Measurements from ENCODE around the gene IRX5. TPM values are rescaled to one million over a fixed set of nuclear protein-coding genes. Genes with fewer than 3 reads are reported as not detected.

Gene IRX5
- total RNA-seq, 1 donor from 2014 or later: 2.1 TPM

- Histone ChIP-seq H3K9me3 (ENCODE audit: control insufficient read depth in 3 of 3, low read length in 3 of 3) (no peaks in the 10 kb centered on the region), H3K4me1 (ENCODE audit: control insufficient read depth in 3 of 3, insufficient read depth in 3 of 3, low read length in 3 of 3) (no peaks in the 10 kb centered on the region), H3K27me3 (ENCODE audit: control insufficient read depth in 3 of 3, insufficient read depth in 3 of 3, low read length in 3 of 3) (peaks cover 13 to 18% (median 16%) of the 10 kb centered on the region in 3 donors), H3K27ac (ENCODE audit: low read depth, low read length) (no peak overlapping the region), H3K36me3 (ENCODE audit: control insufficient read depth in 3 of 3, insufficient read depth in 3 of 3, low read length in 3 of 3) (no peaks in the 10 kb centered on the region), H3K4me3 (ENCODE audit: low read length in 3 of 3) (no peak overlapping the region), H3K9ac (ENCODE audit: low read depth in 1 of 3, low read length in 3 of 3) (no peak overlapping the region)
These were observed 13.3 kb downstream of the IRX5 start for GRCh38 chr16:54944002-54944401.

GRCh38 chr16:54945063-54945462 is 14.4 kb downstream of the IRX5 start:
- Histone ChIP-seq H3K27me3 (ENCODE audit: control insufficient read depth in 3 of 3, insufficient read depth in 3 of 3, low read length in 3 of 3) (peaks cover 6 to 18% (median 9%) of the 10 kb centered on the region in 3 donors), H3K9ac (ENCODE audit: low read depth in 1 of 3, low read length in 3 of 3) (no peak overlapping the region), H3K9me3 (ENCODE audit: control insufficient read depth in 3 of 3, low read length in 3 of 3) (no peaks in the 10 kb centered on the region), H3K36me3 (ENCODE audit: control insufficient read depth in 3 of 3, insufficient read depth in 3 of 3, low read length in 3 of 3) (no peaks in the 10 kb centered on the region), H3K4me1 (ENCODE audit: control insufficient read depth in 3 of 3, insufficient read depth in 3 of 3, low read length in 3 of 3) (no peaks in the 10 kb centered on the region), H3K27ac (ENCODE audit: low read depth, low read length) (no peak overlapping the region), H3K4me3 (ENCODE audit: low read length in 3 of 3) (no peak overlapping the region)

- Histone ChIP-seq H3K4me1 (ENCODE audit: control insufficient read depth in 3 of 3, insufficient read depth in 3 of 3, low read length in 3 of 3) (no peaks in the 10 kb centered on the region), H3K36me3 (ENCODE audit: control insufficient read depth in 3 of 3, insufficient read depth in 3 of 3, low read length in 3 of 3) (no peaks in the 10 kb centered on the region), H3K9me3 (ENCODE audit: control insufficient read depth in 3 of 3, low read length in 3 of 3) (no peaks in the 10 kb centered on the region), H3K27me3 (ENCODE audit: control insufficient read depth in 3 of 3, insufficient read depth in 3 of 3, low read length in 3 of 3) (peaks cover 0 to 11% (median 9%) of the 10 kb centered on the region in 3 donors), H3K4me3 (ENCODE audit: low read length in 3 of 3) (no peak overlapping the region), H3K9ac (ENCODE audit: low read depth in 1 of 3, low read length in 3 of 3) (no peak overlapping the region), H3K27ac (ENCODE audit: low read depth, low read length) (no peak overlapping the region)
These were observed 16.2 kb downstream of the IRX5 start for GRCh38 chr16:54946909-54947308.

GRCh38 chr16:54947616-54948015 is 17.0 kb downstream of the IRX5 start:
- Histone ChIP-seq H3K9me3 (ENCODE audit: control insufficient read depth in 3 of 3, low read length in 3 of 3) (no peaks in the 10 kb centered on the region), H3K4me1 (ENCODE audit: control insufficient read depth in 3 of 3, insufficient read depth in 3 of 3, low read length in 3 of 3) (no peaks in the 10 kb centered on the region), H3K36me3 (ENCODE audit: control insufficient read depth in 3 of 3, insufficient read depth in 3 of 3, low read length in 3 of 3) (no peaks in the 10 kb centered on the region), H3K27me3 (ENCODE audit: control insufficient read depth in 3 of 3, insufficient read depth in 3 of 3, low read length in 3 of 3) (peaks cover 0 to 11% (median 9%) of the 10 kb centered on the region in 3 donors), H3K4me3 (ENCODE audit: low read length in 3 of 3) (no peak overlapping the region), H3K9ac (ENCODE audit: low read depth in 1 of 3, low read length in 3 of 3) (no peak overlapping the region), H3K27ac (ENCODE audit: low read depth, low read length) (no peak overlapping the region)

- no peaks in the 10 kb centered on the region for H3K4me1 ChIP-seq (ENCODE audit: control insufficient read depth in 3 of 3, insufficient read depth in 3 of 3, low read length in 3 of 3)
- no peak overlapping the region for H3K27ac ChIP-seq (ENCODE audit: low read depth, low read length)
- peaks cover 0 to 7% (median 4%) of the 10 kb centered on the region in 3 donors for H3K27me3 ChIP-seq (ENCODE audit: control insufficient read depth in 3 of 3, insufficient read depth in 3 of 3, low read length in 3 of 3)
- H3K36me3 ChIP-seq (ENCODE audit: control insufficient read depth in 3 of 3, insufficient read depth in 3 of 3, low read length in 3 of 3): no peaks in the 10 kb centered on the region
- no peak overlapping the region for H3K9ac ChIP-seq (ENCODE audit: low read depth in 1 of 3, low read length in 3 of 3)
- no peaks in the 10 kb centered on the region for H3K9me3 ChIP-seq (ENCODE audit: control insufficient read depth in 3 of 3, low read length in 3 of 3)
- no peak overlapping the region for H3K4me3 ChIP-seq (ENCODE audit: low read length in 3 of 3)
These were observed 21.5 kb downstream of the IRX5 start for GRCh38 chr16:54952195-54952594.

- Histone ChIP-seq H3K9me3 (ENCODE audit: control insufficient read depth in 3 of 3, low read length in 3 of 3) (no peaks in the 10 kb centered on the region), H3K4me3 (ENCODE audit: low read length in 3 of 3) (no peak overlapping the region), H3K27ac (ENCODE audit: low read depth, low read length) (no peak overlapping the region), H3K27me3 (ENCODE audit: control insufficient read depth in 3 of 3, insufficient read depth in 3 of 3, low read length in 3 of 3) (peaks cover 0 to 7% (median 4%) of the 10 kb centered on the region in 3 donors), H3K4me1 (ENCODE audit: control insufficient read depth in 3 of 3, insufficient read depth in 3 of 3, low read length in 3 of 3) (no peaks in the 10 kb centered on the region), H3K36me3 (ENCODE audit: control insufficient read depth in 3 of 3, insufficient read depth in 3 of 3, low read length in 3 of 3) (no peaks in the 10 kb centered on the region), H3K9ac (ENCODE audit: low read depth in 1 of 3, low read length in 3 of 3) (no peak overlapping the region)
These were observed 22.8 kb downstream of the IRX5 start for GRCh38 chr16:54953461-54953860.

- Histone ChIP-seq H3K4me3 (ENCODE audit: low read length in 3 of 3) (no peak overlapping the region), H3K4me1 (ENCODE audit: control insufficient read depth in 3 of 3, insufficient read depth in 3 of 3, low read length in 3 of 3) (no peaks in the 10 kb centered on the region), H3K27me3 (ENCODE audit: control insufficient read depth in 3 of 3, insufficient read depth in 3 of 3, low read length in 3 of 3) (peaks cover 0 to 4% (median 4%) of the 10 kb centered on the region in 3 donors), H3K9ac (ENCODE audit: low read depth in 1 of 3, low read length in 3 of 3) (no peak overlapping the region), H3K36me3 (ENCODE audit: control insufficient read depth in 3 of 3, insufficient read depth in 3 of 3, low read length in 3 of 3) (no peaks in the 10 kb centered on the region), H3K27ac (ENCODE audit: low read depth, low read length) (no peak overlapping the region), H3K9me3 (ENCODE audit: control insufficient read depth in 3 of 3, low read length in 3 of 3) (no peaks in the 10 kb centered on the region)
These were observed 23.6 kb downstream of the IRX5 start for GRCh38 chr16:54954220-54954619.

GRCh38 chr16:54955757-54956156 is 25.1 kb downstream of the IRX5 start:
- no peaks in the 10 kb centered on the region for H3K9me3 ChIP-seq (ENCODE audit: control insufficient read depth in 3 of 3, low read length in 3 of 3)
- H3K9ac ChIP-seq (ENCODE audit: low read depth in 1 of 3, low read length in 3 of 3): no peak overlapping the region
- H3K27me3 ChIP-seq (ENCODE audit: control insufficient read depth in 3 of 3, insufficient read depth in 3 of 3, low read length in 3 of 3): no peaks in the 10 kb centered on the region
- no peaks in the 10 kb centered on the region for H3K36me3 ChIP-seq (ENCODE audit: control insufficient read depth in 3 of 3, insufficient read depth in 3 of 3, low read length in 3 of 3)
- H3K27ac ChIP-seq (ENCODE audit: low read depth, low read length): no peak overlapping the region
- no peaks in the 10 kb centered on the region for H3K4me1 ChIP-seq (ENCODE audit: control insufficient read depth in 3 of 3, insufficient read depth in 3 of 3, low read length in 3 of 3)
- no peak overlapping the region for H3K4me3 ChIP-seq (ENCODE audit: low read length in 3 of 3)

- H3K4me1 ChIP-seq (ENCODE audit: control insufficient read depth in 3 of 3, insufficient read depth in 3 of 3, low read length in 3 of 3): no peaks in the 10 kb centered on the region
- H3K4me3 ChIP-seq (ENCODE audit: low read length in 3 of 3): no peak overlapping the region
- no peaks in the 10 kb centered on the region for H3K9me3 ChIP-seq (ENCODE audit: control insufficient read depth in 3 of 3, low read length in 3 of 3)
- H3K27me3 ChIP-seq (ENCODE audit: control insufficient read depth in 3 of 3, insufficient read depth in 3 of 3, low read length in 3 of 3): no peaks in the 10 kb centered on the region
- no peak overlapping the region for H3K9ac ChIP-seq (ENCODE audit: low read depth in 1 of 3, low read length in 3 of 3)
- H3K36me3 ChIP-seq (ENCODE audit: control insufficient read depth in 3 of 3, insufficient read depth in 3 of 3, low read length in 3 of 3): no peaks in the 10 kb centered on the region
- no peak overlapping the region for H3K27ac ChIP-seq (ENCODE audit: low read depth, low read length)
These were observed 26.9 kb downstream of the IRX5 start for GRCh38 chr16:54957403-54958166.

- Histone ChIP-seq H3K9me3 (ENCODE audit: control insufficient read depth in 3 of 3, low read length in 3 of 3) (no peaks in the 10 kb centered on the region), H3K4me1 (ENCODE audit: control insufficient read depth in 3 of 3, insufficient read depth in 3 of 3, low read length in 3 of 3) (no peaks in the 10 kb centered on the region), H3K4me3 (ENCODE audit: low read length in 3 of 3) (no peak overlapping the region), H3K36me3 (ENCODE audit: control insufficient read depth in 3 of 3, insufficient read depth in 3 of 3, low read length in 3 of 3) (no peaks in the 10 kb centered on the region), H3K9ac (ENCODE audit: low read depth in 1 of 3, low read length in 3 of 3) (no peak overlapping the region), H3K27ac (ENCODE audit: low read depth, low read length) (no peak overlapping the region), H3K27me3 (ENCODE audit: control insufficient read depth in 3 of 3, insufficient read depth in 3 of 3, low read length in 3 of 3) (no peaks in the 10 kb centered on the region)
These were observed 31.4 kb downstream of the IRX5 start for GRCh38 chr16:54962045-54962444.

Measured in skeletal muscle tissue (tissue), 4 donors.